ENCODE results near the gene C16orf86. TPM values are rescaled to one million over a fixed set of nuclear protein-coding genes. Genes with fewer than 3 reads are reported as not detected.

The C16orf86 gene
- total and polyA plus RNA-seq, 7 experiments from 2014 or later, result 3.5 to 6.4 (median 4.7) TPM

GRCh38 chr16:67673712-67674580 lies 7.3 kb downstream of the C16orf86 start:
- H3K27me3 ChIP-seq (ENCODE audit: control insufficient read depth in 2 of 2, insufficient read depth in 2 of 2, low read length in 2 of 2), result no peaks in the 10 kb centered on the region
- peaks cover 0 to 12% (median 0%) of the 10 kb centered on the region in 3 experiments for H3K36me3 ChIP-seq (ENCODE audit: control insufficient read depth in 2 of 3, insufficient read depth in 3 of 3, low read length in 3 of 3)
- peak overlapping the region in 8 of 9 donors; percentile 42 to 67 (median 61) for H3K27ac Mint-ChIP-seq
- H3K4me3 ChIP-seq (ENCODE audit: low read length), result no peak overlapping the region
- ChIA-PET CTCF (interaction anchor here (0.6 to 9.1 kb wide), 7 partner anchors 11 to 777 kb away, joined by 3 to 85 read pairs (median 3); no protein-coding TSS in a partner anchor), POLR2A (interaction anchor here (0.6 kb wide), 1 partner anchor 10 kb away, joined by 3 read pairs; no protein-coding TSS in a partner anchor)
- H3K9me3 ChIP-seq (ENCODE audit: control insufficient read depth in 2 of 3, low read length in 3 of 3), result no peaks in the 10 kb centered on the region
- no peak overlapping the region for H3K4me3 Mint-ChIP-seq
- ATAC-seq, result peak; percentile 24
- peaks cover 0 to 12% (median 0%) of the 10 kb centered on the region in 7 donors for H3K4me1 Mint-ChIP-seq
- intact Hi-C loops (cut with micrococcal nuclease), result loop anchor here (2.0 kb wide), 2 partner anchors 45 to 191 kb away; partner anchors contain the start of gene GFOD2 (in 1 of the 2)
- no peaks in the 10 kb centered on the region for H3K36me3 Mint-ChIP-seq
- H3K27me3 Mint-ChIP-seq, result no peaks in the 10 kb centered on the region
- H3K4me1 ChIP-seq (ENCODE audit: control insufficient read depth in 2 of 2, insufficient read depth in 2 of 2, low read length in 2 of 2), result no peaks in the 10 kb centered on the region
- DNase-seq, result no peak
- no peak overlapping the region for H3K27ac ChIP-seq (ENCODE audit: low read depth, low read length)
- no peaks in the 10 kb centered on the region for H3K9me3 Mint-ChIP-seq

- Mint-ChIP-seq H3K27me3 (no peaks in the 10 kb centered on the region), H3K4me1 (peaks cover 0 to 12% (median 0%) of the 10 kb centered on the region in 7 donors), H3K4me3 (no peak overlapping the region), H3K36me3 (no peaks in the 10 kb centered on the region), H3K27ac (peak overlapping the region in 2 of 9 donors; percentile 64 to 86), H3K9me3 (no peaks in the 10 kb centered on the region)
- no peak for DNase-seq
- H3K4me1 ChIP-seq (ENCODE audit: control insufficient read depth in 2 of 2, insufficient read depth in 2 of 2, low read length in 2 of 2), result no peaks in the 10 kb centered on the region
- ATAC-seq, result no peak
- ChIA-PET POLR2A (interaction anchor here (0.6 kb wide), 1 partner anchor 30 kb away, joined by 3 read pairs; the partner anchor contains the start of gene CARMIL2), CTCF (interaction anchor here (0.7 to 9.1 kb wide), 3 partner anchors 10 to 134 kb away, joined by 3 to 85 read pairs (median 3); no protein-coding TSS in a partner anchor)
- no peaks in the 10 kb centered on the region for H3K27me3 ChIP-seq (ENCODE audit: control insufficient read depth in 2 of 2, insufficient read depth in 2 of 2, low read length in 2 of 2)
- H3K27ac ChIP-seq (ENCODE audit: low read depth, low read length), result no peak overlapping the region
- intact Hi-C loops (cut with micrococcal nuclease), result no loop called here
- H3K36me3 ChIP-seq (ENCODE audit: control insufficient read depth in 2 of 3, insufficient read depth in 3 of 3, low read length in 3 of 3), result peaks cover 0 to 12% (median 0%) of the 10 kb centered on the region in 3 experiments
- H3K4me3 ChIP-seq (ENCODE audit: low read length), result no peak overlapping the region
- H3K9me3 ChIP-seq (ENCODE audit: control insufficient read depth in 2 of 3, low read length in 3 of 3), result no peaks in the 10 kb centered on the region
These were observed 8.4 kb downstream of the C16orf86 start for GRCh38 chr16:67674851-67675578.

GRCh38 chr16:67675579-67675935 lies 8.9 kb downstream of the C16orf86 start:
- Mint-ChIP-seq H3K27me3 (no peaks in the 10 kb centered on the region), H3K4me1 (peaks cover 0 to 12% (median 0%) of the 10 kb centered on the region in 7 donors), H3K36me3 (no peaks in the 10 kb centered on the region), H3K27ac (peak overlapping the region in 2 of 9 donors; percentile 21 to 86), H3K4me3 (no peak overlapping the region), H3K9me3 (no peaks in the 10 kb centered on the region)
- no peaks in the 10 kb centered on the region for H3K9me3 ChIP-seq (ENCODE audit: control insufficient read depth in 2 of 3, low read length in 3 of 3)
- no peak overlapping the region for H3K27ac ChIP-seq (ENCODE audit: low read depth, low read length)
- CTCF ChIA-PET, result interaction anchor here (1.7 kb wide), 1 partner anchor 154 kb away, joined by 7 read pairs; no protein-coding TSS in a partner anchor
- no peak for DNase-seq
- H3K27me3 ChIP-seq (ENCODE audit: control insufficient read depth in 2 of 2, insufficient read depth in 2 of 2, low read length in 2 of 2), result no peaks in the 10 kb centered on the region
- POLR2A ChIA-PET, result interaction anchor here (0.6 kb wide), 1 partner anchor 30 kb away, joined by 3 read pairs; the partner anchor contains the start of gene CARMIL2
- no peak for ATAC-seq
- intact Hi-C loops (cut with micrococcal nuclease), result no loop called here
- peaks cover 0 to 12% (median 0%) of the 10 kb centered on the region in 3 experiments for H3K36me3 ChIP-seq (ENCODE audit: control insufficient read depth in 2 of 3, insufficient read depth in 3 of 3, low read length in 3 of 3)
- H3K4me3 ChIP-seq (ENCODE audit: low read length), result no peak overlapping the region
- H3K4me1 ChIP-seq (ENCODE audit: control insufficient read depth in 2 of 2, insufficient read depth in 2 of 2, low read length in 2 of 2), result no peaks in the 10 kb centered on the region

- DNase-seq (no peak), ATAC-seq (no peak)
- ChIA-PET POLR2A (interaction anchor here (0.6 kb wide), 1 partner anchor 31 kb away, joined by 3 read pairs; the partner anchor contains the start of gene CARMIL2), CTCF (interaction anchor here (0.9 to 1.7 kb wide), 2 partner anchors 129 to 155 kb away, joined by 3 to 7 read pairs; no protein-coding TSS in a partner anchor)
- Mint-ChIP-seq H3K4me3 (no peak overlapping the region), H3K36me3 (no peaks in the 10 kb centered on the region), H3K9me3 (no peaks in the 10 kb centered on the region), H3K27me3 (no peaks in the 10 kb centered on the region), H3K27ac (peak overlapping the region in 1 of 9 donors; percentile 21), H3K4me1 (peaks cover 0 to 12% (median 0%) of the 10 kb centered on the region in 7 donors)
- intact Hi-C loops (cut with micrococcal nuclease), result no loop called here
- Histone ChIP-seq H3K4me3 (ENCODE audit: low read length) (no peak overlapping the region), H3K27me3 (ENCODE audit: control insufficient read depth in 2 of 2, insufficient read depth in 2 of 2, low read length in 2 of 2) (no peaks in the 10 kb centered on the region), H3K9me3 (ENCODE audit: control insufficient read depth in 2 of 3, low read length in 3 of 3) (no peaks in the 10 kb centered on the region), H3K36me3 (ENCODE audit: control insufficient read depth in 2 of 3, insufficient read depth in 3 of 3, low read length in 3 of 3) (peaks cover 0 to 12% (median 0%) of the 10 kb centered on the region in 3 experiments), H3K27ac (ENCODE audit: low read depth, low read length) (no peak overlapping the region), H3K4me1 (ENCODE audit: control insufficient read depth in 2 of 2, insufficient read depth in 2 of 2, low read length in 2 of 2) (no peaks in the 10 kb centered on the region)
These were observed 9.4 kb downstream of the C16orf86 start for GRCh38 chr16:67675999-67676398.

- H3K4me3 ChIP-seq (ENCODE audit: low read length), result no peak overlapping the region
- H3K4me1 Mint-ChIP-seq, result peaks cover 0 to 12% (median 0%) of the 10 kb centered on the region in 7 donors
- POLR2A ChIA-PET, result interaction anchor here (0.7 kb wide), 1 partner anchor 31 kb away, joined by 3 read pairs; no protein-coding TSS in a partner anchor
- intact Hi-C loops (cut with micrococcal nuclease), result no loop called here
- no peak for ATAC-seq
- no peak for DNase-seq
- no peaks in the 10 kb centered on the region for H3K36me3 Mint-ChIP-seq
- peak overlapping the region in 1 of 9 donors; percentile 58 for H3K27ac Mint-ChIP-seq
- peaks cover 0 to 12% (median 0%) of the 10 kb centered on the region in 3 experiments for H3K36me3 ChIP-seq (ENCODE audit: control insufficient read depth in 2 of 3, insufficient read depth in 3 of 3, low read length in 3 of 3)
- no peak overlapping the region for H3K4me3 Mint-ChIP-seq
- H3K4me1 ChIP-seq (ENCODE audit: control insufficient read depth in 2 of 2, insufficient read depth in 2 of 2, low read length in 2 of 2), result no peaks in the 10 kb centered on the region
- H3K9me3 ChIP-seq (ENCODE audit: control insufficient read depth in 2 of 3, low read length in 3 of 3), result no peaks in the 10 kb centered on the region
- no peak overlapping the region for H3K27ac ChIP-seq (ENCODE audit: low read depth, low read length)
- H3K27me3 ChIP-seq (ENCODE audit: control insufficient read depth in 2 of 2, insufficient read depth in 2 of 2, low read length in 2 of 2), result no peaks in the 10 kb centered on the region
- H3K27me3 Mint-ChIP-seq, result no peaks in the 10 kb centered on the region
- CTCF ChIA-PET, result interaction anchor here (0.6 to 1.7 kb wide), 3 partner anchors 130 to 393 kb away, joined by 3 to 7 read pairs (median 3); no protein-coding TSS in a partner anchor
- H3K9me3 Mint-ChIP-seq, result no peaks in the 10 kb centered on the region
These were observed 9.9 kb downstream of the C16orf86 start for GRCh38 chr16:67676516-67676915.

- Mint-ChIP-seq H3K27ac (peak overlapping the region in 1 of 9 donors; percentile 58), H3K36me3 (no peaks in the 10 kb centered on the region), H3K4me3 (no peak overlapping the region), H3K9me3 (no peaks in the 10 kb centered on the region), H3K27me3 (no peaks in the 10 kb centered on the region), H3K4me1 (peaks cover 0 to 12% (median 0%) of the 10 kb centered on the region in 7 donors)
- H3K4me1 ChIP-seq (ENCODE audit: control insufficient read depth in 2 of 2, insufficient read depth in 2 of 2, low read length in 2 of 2), result no peaks in the 10 kb centered on the region
- POLR2A ChIA-PET, result interaction anchor here (0.7 kb wide), 1 partner anchor 31 kb away, joined by 3 read pairs; no protein-coding TSS in a partner anchor
- H3K27ac ChIP-seq (ENCODE audit: low read depth, low read length), result no peak overlapping the region
- no peak for ATAC-seq
- intact Hi-C loops (cut with micrococcal nuclease), result no loop called here
- CTCF ChIA-PET, result interaction anchor here (0.6 to 1.7 kb wide), 4 partner anchors 52 to 392 kb away, joined by 3 to 7 read pairs (median 3); no protein-coding TSS in a partner anchor
- no peak for DNase-seq
- no peaks in the 10 kb centered on the region for H3K27me3 ChIP-seq (ENCODE audit: control insufficient read depth in 2 of 2, insufficient read depth in 2 of 2, low read length in 2 of 2)
- no peaks in the 10 kb centered on the region for H3K9me3 ChIP-seq (ENCODE audit: control insufficient read depth in 2 of 3, low read length in 3 of 3)
- H3K36me3 ChIP-seq (ENCODE audit: control insufficient read depth in 2 of 3, insufficient read depth in 3 of 3, low read length in 3 of 3), result peaks cover 0 to 12% (median 0%) of the 10 kb centered on the region in 3 experiments
- no peak overlapping the region for H3K4me3 ChIP-seq (ENCODE audit: low read length)
These were observed 10.3 kb downstream of the C16orf86 start for GRCh38 chr16:67676939-67677338.
